GM11168 (cell line): Measurements from ENCODE around the gene KCNQ1.

Experiments
- in situ Hi-C: fragments of 300-500 bp; cut with MboI; formaldehyde crosslinking; loops from one replicate; pipeline ENCODE4 v1.12.0; 2022; ENCODE audit warnings: low sequenced_read_pairs; ENCODE audit not compliant: unreplicated experiment

KCNQ1 gene

GRCh38 chr11:2697866-2698265 is 253.1 kb downstream of the KCNQ1 start:
- in situ Hi-C loops: no loop called here

- in situ Hi-C loops: no loop called here
Measured at GRCh38 chr11:2698386-2699184, 253.8 kb downstream of the KCNQ1 start.

- in situ Hi-C loops: no loop called here
Measured at GRCh38 chr11:2699185-2699530, 254.3 kb downstream of the KCNQ1 start.

- in situ Hi-C loops: no loop called here
Measured at GRCh38 chr11:2699531-2700414, 255.0 kb downstream of the KCNQ1 start, which contains the start of gene KCNQ1OT1. Gene KCNQ1OT1, minus strand, starts transcription at chr11:2699994.

- in situ Hi-C loops: no loop called here
Measured at GRCh38 chr11:2700415-2701211, 255.8 kb downstream of the KCNQ1 start.

DNA sequence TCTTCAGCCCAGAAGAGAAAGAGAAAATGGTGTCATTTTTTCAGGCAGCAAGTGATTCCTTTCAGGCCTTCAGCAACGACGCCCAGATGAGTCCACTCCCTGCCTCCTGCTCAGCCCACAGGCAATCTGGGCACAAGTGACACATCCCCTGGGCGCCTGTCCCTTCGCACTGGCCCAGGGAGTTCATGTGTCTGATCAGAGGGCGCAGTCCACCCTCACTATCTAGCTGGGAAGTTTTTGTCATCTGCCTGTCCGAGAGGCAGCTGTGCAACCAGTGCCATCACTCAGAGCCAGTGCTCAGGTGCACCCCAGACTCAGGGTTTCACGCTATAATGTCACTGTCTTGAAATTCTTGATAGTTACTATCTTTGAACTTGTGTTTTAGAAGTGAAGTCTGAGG is 256.4 kb downstream of the KCNQ1 start:
- in situ Hi-C loops: no loop called here

GRCh38 chr11:2701898-2702434 is 257.2 kb downstream of the KCNQ1 start:
- in situ Hi-C loops: no loop called here

GRCh38 chr11:2702771-2703362 is 258.1 kb downstream of the KCNQ1 start:
- in situ Hi-C loops: no loop called here

- in situ Hi-C loops: no loop called here
Measured at GRCh38 chr11:2703363-2704141, 258.7 kb downstream of the KCNQ1 start.

GRCh38 chr11:2704356-2704755 is 259.5 kb downstream of the KCNQ1 start:
- in situ Hi-C loops: no loop called here

GRCh38 chr11:2704896-2705606 is 260.2 kb downstream of the KCNQ1 start:
- in situ Hi-C loops: no loop called here

GRCh38 chr11:2706321-2706720 is 261.5 kb downstream of the KCNQ1 start:
- in situ Hi-C loops: no loop called here

GRCh38 chr11:2707736-2708135 is 262.9 kb downstream of the KCNQ1 start:
- in situ Hi-C loops: no loop called here

DNA sequence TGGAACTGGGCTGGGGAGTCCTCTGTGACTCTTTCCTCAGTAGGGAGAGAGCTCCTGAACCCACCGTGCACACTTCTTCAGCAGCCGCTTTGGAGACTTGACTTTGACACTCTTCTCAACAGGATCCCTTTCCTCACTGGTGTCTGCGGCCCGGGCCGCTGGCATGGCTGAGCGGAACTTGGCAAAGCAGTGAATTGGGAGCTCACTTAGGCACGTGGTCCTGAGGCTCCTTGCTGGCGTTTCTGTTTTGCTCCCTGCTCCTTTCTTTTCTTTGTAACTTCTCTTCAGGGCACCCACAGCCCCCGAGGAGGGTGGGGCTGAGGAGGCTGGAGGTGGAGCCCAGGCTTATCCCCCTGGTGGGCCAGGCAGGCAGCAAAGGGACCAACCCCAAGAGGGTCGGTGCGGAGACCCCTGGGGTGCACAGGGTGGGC is 263.4 kb downstream of the KCNQ1 start:
- in situ Hi-C loops: no loop called here

- in situ Hi-C loops: no loop called here
Measured at GRCh38 chr11:2708757-2709281, 264.0 kb downstream of the KCNQ1 start.

- in situ Hi-C loops: no loop called here
Measured at GRCh38 chr11:2709429-2709828, 264.6 kb downstream of the KCNQ1 start.

- in situ Hi-C loops: no loop called here
Measured at GRCh38 chr11:2711161-2711560, 266.4 kb downstream of the KCNQ1 start.

- in situ Hi-C loops: no loop called here
Measured at GRCh38 chr11:2713094-2713493, 268.3 kb downstream of the KCNQ1 start.
